GM19328 (cell line): ENCODE measurements around the gene PKD2.

Experiments used
- ATAC-seq: cut with Tn5 transposase; IDR thresholded peaks from one replicate; pipeline ENCODE4 v1.9.1; 2021; ENCODE audit warnings: mild to moderate bottlenecking, moderate library complexity; ENCODE audit not compliant: unreplicated experiment

PKD2 gene

DNA sequence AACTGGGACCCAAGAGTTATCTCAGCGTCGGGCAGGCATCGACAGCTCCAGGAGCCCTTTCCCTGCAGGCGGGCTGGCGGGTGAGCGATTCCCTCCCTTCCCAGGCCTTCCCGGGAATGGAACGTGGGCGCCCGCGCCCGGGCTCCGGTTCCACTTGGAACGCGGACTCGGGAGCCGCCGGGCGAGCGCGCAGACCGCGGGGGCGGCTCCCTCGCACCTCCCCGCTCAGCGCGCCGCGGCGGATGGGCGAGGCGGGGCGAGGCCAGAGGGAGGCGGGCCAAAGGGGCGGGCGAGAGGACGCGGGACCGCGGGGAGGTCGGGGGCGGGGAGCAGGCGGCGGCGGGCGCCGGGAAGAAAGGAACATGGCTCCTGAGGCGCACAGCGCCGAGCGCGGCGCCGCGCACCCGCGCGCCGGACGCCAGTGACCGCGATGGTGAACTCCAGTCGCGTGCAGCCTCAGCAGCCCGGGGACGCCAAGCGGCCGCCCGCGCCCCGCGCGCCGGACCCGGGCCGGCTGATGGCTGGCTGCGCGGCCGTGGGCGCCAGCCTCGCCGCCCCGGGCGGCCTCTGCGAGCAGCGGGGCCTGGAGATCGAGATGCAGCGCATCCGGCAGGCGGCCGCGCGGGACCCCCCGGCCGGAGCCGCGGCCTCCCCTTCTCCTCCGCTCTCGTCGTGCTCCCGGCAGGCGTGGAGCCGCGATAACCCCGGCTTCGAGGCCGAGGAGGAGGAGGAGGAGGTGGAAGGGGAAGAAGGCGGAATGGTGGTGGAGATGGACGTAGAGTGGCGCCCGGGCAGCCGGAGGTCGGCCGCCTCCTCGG, at the start of gene PKD2:
PKD2 (plus strand) TSS at position 332 of the 818 bp plus-strand sequence; CDS start at position 431, 99 bp downstream.
- ATAC-seq = peak; percentile 90

DNA sequence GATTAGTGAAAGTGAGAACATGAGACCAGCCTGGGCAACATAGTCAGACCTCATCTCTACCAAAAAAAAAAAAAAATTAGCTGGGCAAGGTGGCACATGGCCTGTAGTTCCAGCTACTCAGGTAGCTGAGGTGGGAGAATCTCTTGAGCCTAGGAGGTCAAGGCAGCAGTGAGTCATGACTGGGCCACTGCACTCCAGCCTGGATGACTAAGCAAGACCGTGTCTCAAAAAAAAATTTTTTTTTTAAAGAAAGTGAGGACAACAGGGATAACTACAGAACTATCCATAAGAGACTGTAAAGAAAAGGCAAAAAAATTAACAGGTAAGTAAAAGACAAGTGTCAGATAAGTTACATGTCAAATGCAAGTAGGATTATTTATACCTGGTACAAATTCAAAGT, 45.4 kb upstream of the PKD2 start:
- no peak for ATAC-seq

DNA sequence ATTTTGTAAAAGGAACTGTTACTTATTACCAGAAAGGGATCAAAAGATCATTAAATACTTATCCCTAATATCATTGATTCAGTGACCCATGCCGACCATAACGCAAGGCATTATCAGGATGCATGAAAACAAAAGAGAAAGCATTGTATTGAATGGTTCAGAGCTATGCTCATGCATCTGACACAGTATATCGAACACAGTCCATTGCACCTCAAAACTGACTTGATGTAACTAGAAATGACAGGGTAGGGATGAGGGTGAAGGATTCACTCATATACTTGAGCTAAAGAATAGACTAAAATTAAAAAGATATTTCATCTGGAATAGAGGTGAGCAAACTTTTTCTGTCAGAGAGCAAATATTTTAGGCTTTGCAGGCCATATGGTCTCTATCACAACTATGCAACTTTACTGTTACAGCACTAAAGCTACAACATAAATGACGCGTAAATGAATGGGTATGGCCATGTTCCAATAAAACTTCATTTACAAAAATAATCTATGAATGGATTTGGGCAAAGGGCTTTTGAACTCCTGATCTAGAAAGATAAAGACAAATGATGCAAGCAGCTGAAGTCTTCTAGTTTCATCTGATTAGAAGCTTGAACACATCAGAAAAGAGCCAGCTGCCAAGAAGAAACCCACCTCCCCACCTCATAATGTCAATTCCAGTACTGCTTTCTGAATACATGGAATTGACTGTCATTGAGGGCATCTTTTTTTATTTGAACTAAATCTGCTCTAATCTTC, 44.9 kb upstream of the PKD2 start:
- no peak for ATAC-seq

DNA sequence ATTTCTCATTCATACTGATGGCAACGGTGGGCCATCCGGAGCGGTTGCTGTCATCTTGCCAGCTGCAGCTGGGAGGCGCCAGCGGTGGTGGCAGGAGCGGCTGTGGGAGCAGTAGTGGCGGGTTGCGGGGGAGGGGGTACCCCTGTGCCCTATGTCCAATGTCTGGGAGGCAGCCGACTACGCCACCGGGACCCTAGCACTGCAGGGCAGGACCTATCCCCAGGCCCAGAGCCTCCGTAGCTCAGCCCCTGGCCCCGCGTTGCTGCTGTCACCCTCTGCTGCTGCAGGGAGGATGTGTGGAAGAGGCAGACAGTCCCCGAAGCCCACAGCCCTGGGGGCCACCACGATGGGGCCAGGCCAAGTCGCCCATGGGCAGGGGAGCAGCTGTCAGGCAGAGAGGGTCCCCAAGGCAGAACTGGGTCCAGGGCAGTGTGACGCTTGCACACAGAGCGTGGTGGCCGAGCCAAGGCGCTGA, 41.9 kb upstream of the PKD2 start:
- ATAC-seq = no peak

DNA sequence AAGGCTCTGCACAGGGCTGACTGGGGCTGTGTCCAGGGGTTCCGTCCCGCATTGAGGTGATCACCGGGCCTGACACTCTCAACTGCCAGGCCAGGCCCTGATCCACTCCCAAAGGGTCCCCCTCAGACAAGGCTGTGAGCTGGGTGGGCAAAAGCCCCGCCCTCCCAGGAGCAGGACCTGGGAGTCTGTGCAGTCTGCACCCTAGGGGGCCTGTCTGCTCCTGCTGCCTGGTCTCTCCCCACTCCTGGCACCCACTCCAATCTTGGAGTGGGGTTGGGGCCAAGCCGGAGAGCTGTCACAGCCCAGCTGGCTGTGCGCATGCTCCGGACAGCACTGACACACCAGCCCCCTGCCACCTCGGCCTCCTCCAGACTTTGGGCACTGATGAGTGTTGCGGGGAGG, 41.3 kb upstream of the PKD2 start:
- no peak for ATAC-seq

DNA sequence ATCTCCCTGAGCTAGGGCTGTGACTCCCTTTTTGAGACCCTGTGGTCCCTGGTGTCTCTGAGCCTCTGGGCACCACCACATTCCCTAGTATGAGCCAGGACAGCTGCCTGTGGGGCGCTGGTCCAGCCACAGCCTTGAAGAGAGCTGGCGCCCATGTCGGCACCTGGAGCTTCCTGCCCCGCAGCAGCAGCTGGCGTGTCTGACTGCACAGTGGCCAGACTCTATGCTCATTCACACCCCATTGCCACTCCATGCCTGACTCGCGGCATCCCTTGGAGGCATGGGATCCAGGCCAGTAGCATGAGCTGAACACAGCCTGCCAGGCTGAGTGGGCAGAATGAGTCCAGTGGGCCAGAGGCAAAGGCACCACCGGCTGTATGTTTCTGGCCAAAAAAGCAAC, 40.2 kb upstream of the PKD2 start:
- no peak for ATAC-seq

DNA sequence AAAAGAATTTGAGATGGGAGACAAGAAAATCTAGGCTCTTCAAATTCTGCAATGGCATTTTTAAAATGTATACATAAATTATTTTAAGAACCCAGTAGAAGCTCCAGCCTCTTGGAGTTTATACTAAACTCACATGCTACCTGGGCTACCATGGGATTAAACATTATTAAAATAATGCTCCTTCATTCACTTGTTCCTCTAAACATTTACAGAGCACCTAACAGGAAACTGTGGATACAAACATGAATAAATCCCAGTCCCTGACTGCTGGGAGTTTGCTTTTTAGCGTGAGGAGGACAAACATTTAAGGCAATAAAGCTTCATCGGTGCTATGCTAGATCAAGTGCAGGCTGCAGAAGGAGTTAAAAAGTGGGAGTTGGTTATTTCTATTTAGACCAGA, 37.3 kb upstream of the PKD2 start:
- ATAC-seq = no peak

DNA sequence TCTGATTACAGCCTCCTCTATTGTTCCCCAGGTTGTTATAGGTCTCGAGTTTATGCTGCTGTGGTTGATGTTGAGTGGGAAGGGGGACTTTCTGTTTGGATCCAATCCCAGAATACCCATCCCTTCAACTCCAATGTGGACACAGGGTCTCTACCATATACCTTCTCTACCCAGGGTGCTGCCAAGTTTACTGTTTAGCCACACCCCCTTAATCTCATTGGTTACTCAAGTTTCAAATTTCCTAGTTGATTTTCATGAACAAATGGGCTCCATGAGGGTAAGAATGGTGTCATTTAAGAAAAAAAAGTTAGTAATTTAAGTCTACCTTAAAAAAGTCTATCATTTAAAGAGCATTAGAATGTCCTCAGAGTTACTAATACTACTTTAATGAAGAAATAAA, 35.6 kb upstream of the PKD2 start:
- no peak for ATAC-seq

DNA sequence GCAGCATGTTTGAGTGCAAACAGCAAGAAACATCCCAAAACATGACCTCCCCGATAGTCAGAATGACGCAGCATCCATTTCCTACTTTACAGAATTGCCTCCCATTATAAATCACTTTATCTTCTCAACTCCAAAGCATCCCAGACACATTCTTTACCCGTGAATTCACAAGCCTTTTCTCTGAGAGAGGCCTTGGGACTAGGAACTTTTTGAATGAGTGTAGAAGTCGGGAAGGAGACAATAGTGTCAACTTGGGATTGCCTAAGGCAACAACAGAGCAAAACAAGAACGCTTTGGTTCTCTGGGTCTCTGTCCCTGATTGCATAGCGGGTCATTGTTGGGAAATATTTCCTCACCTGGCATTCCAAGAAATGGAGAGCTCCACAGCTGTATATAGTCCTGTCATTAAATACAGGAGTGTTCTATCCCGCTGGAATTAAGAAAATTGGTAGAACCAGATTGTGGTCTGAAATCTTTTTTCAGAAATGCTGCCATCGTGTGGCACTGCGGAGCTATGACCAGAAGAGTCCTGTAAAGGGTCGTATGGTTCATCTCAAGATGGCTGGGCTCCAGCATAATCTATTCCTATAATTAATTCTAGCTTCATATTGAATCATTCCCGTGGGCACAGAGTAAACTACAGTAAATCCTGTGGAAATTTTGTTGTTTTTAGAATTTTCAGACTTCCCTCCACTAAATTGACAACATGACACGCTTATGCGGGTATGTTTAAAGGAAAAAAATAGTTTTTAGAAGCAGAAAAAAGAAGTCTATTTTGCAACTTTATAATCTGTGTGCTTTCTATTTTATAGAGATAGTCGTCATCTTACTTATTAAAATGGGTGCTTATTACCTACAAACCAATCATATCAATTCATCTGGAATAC, 33.9 kb upstream of the PKD2 start:
- ATAC-seq = no peak

DNA sequence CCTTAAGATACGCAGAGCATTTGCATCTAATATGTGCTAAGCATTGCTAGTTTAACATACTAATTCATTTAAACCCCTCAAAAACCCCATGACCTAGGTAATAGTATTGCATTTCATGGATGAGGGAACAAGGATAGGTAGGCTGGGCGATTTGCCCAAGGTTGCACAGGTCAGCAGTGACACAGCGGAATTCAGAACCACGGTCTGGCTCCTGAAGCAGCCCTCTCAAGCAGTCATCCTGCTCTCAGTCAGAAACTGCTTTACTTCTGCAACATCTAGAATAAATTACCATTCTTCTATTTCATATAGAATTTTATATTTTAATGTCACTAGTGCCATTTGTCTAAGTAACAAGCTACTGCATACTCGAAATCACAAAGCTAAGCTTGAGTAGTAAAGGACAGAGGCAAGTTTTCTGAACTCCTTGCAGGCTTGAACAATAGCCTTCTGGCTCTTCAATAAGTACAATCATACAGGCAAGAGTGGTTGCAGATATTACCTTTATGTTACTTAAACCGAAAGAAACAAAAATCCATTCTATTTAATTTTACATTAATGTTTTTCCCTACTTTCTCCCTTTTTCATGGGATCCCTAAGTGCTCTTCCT, 32.5 kb upstream of the PKD2 start:
- no peak for ATAC-seq

DNA sequence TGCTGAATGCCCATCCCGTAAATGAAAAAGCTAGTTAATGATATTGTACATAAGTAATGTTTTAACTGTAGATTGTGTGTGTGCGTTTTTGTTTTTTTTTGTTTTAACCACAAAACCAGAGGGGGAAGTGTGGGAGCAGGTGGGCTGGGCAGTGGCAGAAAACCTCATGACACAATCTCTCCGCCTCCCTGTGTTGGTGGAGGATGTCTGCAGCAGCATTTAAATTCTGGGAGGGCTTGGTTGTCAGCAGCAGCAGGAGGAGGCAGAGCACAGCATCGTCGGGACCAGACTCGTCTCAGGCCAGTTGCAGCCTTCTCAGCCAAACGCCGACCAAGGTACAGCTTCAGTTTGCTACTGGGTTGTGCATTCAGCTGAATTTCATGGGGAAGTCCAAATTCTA, 32.0 kb upstream of the PKD2 start, which contains the start of gene SPP1:
SPP1 (plus strand) TSS at position 249 of the 400 bp plus-strand sequence. CDS start 1,182 bp downstream, outside the sequence.
- no peak for ATAC-seq

DNA sequence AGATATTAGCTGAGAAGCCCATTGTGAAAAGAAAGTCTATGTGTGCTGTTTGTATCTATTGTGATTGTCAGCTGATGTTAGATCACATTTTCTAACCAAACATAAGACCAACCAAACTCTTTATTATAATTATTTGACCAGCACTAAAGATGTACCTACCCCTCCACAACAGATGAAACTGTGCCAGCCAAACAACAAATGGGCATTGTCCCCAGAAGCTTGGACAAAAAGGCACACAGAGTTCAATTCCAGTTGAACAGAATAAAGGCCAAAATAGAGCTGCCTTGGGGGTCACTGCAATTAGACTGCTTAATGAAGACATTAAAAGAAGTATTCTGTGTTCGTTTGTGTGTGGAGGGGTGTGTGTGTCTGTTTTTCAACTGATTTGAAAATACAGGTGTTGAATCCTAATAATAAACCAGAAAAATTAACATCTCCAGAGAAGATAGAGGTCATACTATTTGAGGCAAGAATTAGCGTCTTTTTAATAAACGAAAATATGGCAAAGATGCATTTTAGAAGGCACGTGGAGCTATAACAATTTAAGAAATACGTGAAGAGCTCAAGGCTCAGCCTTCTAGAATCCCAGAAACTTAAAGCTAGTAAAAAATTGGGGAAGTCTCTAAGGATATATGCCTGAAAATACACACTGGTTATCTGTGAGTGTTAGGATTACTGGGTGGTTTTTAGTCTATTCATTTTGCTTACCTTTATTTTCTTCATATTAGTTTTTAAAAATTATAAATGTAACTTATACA, 29.7 kb upstream of the PKD2 start:
- ATAC-seq = no peak

DNA sequence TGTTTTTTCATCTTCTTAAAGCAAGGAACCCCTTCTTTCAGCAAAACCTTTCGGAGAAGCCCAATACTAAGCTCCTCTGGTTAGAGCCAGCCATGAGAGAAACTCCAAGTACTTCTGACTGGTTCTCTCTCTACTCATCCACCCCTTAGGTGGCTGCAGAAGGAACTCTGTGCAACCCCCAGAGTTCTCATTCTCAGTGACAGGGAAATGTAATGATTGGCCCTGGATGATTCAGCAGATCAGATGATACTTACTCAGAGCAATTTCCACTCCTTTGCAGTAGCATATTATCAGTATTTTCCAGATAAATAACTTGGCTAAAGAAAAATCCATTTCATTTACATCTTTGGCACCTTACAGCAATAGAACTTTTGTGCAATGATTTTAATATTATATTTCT, 28.8 kb upstream of the PKD2 start:
- ATAC-seq = no peak

DNA sequence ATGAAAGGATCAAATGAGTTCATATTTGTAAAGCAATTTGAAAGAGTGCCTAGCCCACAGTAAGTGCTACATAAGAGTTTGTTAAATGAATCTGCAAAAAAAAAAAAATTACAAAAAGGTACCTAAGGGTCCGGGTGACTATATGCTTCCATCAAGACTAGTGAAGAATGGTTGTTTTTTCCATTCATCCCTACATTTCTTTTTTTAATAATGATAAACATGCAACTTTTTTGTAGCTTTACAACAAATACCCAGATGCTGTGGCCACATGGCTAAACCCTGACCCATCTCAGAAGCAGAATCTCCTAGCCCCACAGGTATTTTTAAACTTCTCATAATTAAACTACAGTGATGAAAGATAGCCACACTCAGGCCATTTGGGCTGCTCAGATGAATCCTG, 27.6 kb upstream of the PKD2 start:
- no peak for ATAC-seq

DNA sequence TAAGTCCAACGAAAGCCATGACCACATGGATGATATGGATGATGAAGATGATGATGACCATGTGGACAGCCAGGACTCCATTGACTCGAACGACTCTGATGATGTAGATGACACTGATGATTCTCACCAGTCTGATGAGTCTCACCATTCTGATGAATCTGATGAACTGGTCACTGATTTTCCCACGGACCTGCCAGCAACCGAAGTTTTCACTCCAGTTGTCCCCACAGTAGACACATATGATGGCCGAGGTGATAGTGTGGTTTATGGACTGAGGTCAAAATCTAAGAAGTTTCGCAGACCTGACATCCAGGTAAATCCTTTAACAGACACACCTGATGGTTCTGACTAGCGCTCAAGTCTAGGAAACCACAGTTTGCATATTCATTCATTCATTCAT, 25.9 kb upstream of the PKD2 start:
- ATAC-seq = no peak

DNA sequence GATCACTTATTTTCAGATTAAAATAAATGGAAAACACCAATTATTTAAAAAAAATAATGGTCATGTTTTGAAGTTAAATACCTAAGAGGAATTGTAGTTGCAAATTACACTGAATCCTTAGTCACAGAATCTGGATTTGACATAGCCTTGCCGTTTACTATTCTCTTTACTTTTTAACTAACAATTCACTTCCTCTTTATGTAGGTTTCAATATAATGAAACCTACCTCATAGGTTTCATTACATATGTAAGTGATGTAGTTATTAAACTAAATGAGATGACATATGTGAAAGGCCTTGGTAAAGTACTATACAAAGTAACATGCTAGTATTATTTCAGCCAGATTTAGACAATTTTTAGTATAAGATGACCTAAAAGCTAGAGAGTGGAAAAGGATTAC, 25.4 kb upstream of the PKD2 start:
- ATAC-seq = no peak

DNA sequence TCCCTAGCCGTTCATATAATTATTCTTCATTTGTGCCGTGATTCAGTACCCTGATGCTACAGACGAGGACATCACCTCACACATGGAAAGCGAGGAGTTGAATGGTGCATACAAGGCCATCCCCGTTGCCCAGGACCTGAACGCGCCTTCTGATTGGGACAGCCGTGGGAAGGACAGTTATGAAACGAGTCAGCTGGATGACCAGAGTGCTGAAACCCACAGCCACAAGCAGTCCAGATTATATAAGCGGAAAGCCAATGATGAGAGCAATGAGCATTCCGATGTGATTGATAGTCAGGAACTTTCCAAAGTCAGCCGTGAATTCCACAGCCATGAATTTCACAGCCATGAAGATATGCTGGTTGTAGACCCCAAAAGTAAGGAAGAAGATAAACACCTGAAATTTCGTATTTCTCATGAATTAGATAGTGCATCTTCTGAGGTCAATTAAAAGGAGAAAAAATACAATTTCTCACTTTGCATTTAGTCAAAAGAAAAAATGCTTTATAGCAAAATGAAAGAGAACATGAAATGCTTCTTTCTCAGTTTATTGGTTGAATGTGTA, 24.9 kb upstream of the PKD2 start:
- ATAC-seq = no peak

DNA sequence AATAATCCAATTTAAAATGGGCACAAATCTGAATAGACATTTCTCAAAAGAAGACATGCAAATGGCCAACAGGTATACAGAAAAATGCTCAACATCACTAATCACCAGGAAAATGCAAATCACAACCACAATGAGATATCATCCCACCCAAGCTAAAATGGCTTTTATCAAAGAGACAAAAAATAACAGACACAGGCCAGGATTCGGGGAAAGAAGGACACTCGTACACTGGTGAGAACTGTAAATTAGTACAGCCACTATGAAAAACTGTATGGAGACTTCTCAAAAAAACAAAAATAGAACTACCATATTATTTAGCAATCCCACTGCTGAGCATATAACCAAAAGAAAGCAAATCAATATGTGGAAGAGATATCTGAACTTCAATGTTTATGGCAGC, 23.4 kb upstream of the PKD2 start:
- ATAC-seq = no peak

DNA sequence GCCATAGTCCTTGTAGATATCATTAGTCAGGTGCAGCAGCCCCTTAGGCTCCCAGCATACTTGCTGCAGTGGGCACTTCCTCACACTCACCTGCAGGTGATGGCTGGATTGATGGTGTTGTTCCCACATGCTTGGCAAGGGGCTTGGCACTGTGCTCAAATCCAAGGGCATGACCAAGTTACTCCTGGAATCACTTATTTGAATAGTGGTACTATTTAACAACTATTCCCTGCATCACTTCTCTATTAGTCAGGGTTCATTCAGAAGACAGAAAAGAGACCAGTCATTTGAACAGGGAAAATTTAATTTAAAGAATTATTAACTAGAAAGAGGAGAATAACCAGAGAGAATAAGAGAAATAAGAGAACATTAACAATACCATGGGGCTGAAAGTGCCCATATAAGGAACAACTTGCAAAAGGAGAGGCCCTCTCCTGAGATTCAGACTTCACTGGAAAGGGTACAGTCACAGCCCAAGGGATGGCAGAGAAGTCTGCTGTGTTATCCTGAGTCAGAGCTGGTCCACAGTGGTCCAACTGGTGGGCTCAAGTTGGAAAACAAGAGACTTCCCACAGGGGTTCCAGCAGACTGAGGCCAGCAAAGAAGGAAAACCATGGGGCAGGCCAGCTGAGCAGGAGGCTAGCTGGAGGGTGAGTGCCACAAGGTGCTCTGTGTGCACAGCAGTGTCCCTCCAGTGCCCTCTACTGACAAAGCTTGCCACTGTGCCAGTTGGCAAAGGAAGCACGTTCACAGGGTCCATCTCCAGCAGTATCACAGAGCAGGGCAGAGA, 22.1 kb upstream of the PKD2 start:
- no peak for ATAC-seq
